Colonic mucosa (tissue), 4 donors: ENCODE measurements around the gene VAPA. TPM values are rescaled to one million over a fixed set of nuclear protein-coding genes. Genes with fewer than 3 reads are reported as not detected.

ENCODE experiments used
- DNase-seq: peaks from one replicate; pipeline ENCODE4 v3.0.0-alpha.2; 2020
- H3K27ac ChIP-seq: fragments of 200-600 bp; one replicate; pipeline ENCODE4 v1.8.0; 2021
- H3K27me3 ChIP-seq: fragments of 200-600 bp; one replicate; pipeline ENCODE4 v1.8.0; 2021
- H3K36me3 ChIP-seq: fragments of 200-600 bp; one replicate; pipeline ENCODE4 v1.8.0; 2021
- H3K4me1 ChIP-seq: fragments of 200-600 bp; one replicate; pipeline ENCODE4 v1.8.0; 2021; ENCODE audit warnings: mild to moderate bottlenecking
- H3K4me3 ChIP-seq: fragments of 200-600 bp; one replicate; pipeline ENCODE4 v1.8.0; 2021
- H3K9ac ChIP-seq, 2 donors: one replicate each; pipeline ENCODE4 v1.7.0; 2013; ENCODE audit warnings: control low read depth in 2 of 2, low read depth in 2 of 2, low read length in 2 of 2
- H3K9me3 ChIP-seq: fragments of 200-600 bp; one replicate; pipeline ENCODE4 v1.8.0; 2021
- CTCF ChIP-seq: fragments of 200-600 bp; IDR thresholded peaks from one replicate; pipeline ENCODE4 v1.8.0; 2022; ENCODE audit warnings: antibody characterized with exemption, mild to moderate bottlenecking
- intact Hi-C: fragments of 100-400 bp; cut with DNase I; formaldehyde crosslinking; loops from one replicate; pipeline ENCODE4 v1.14.1; 2022
- total RNA-seq, 2 donors: library from RNA; stranded (reverse); fragmentation: NEBNext Ultra II Directional in 1 of 2; extraction: Animal tissue kit (Norgen Biotek cat#: 25700) in 1 of 2; gene quantifications; one replicate each; pipeline ENCODE4 v1.2.1, GENCODE V29; 2021
- donor health status: healthy.
- donor health status: DM: no; HTN: no; CAD: no.
- donor health status: DM: no; HTN: no; CAD: no.

The VAPA gene
- total RNA-seq, 2 donors from 2014 or later = 224 to 295 TPM

DNA sequence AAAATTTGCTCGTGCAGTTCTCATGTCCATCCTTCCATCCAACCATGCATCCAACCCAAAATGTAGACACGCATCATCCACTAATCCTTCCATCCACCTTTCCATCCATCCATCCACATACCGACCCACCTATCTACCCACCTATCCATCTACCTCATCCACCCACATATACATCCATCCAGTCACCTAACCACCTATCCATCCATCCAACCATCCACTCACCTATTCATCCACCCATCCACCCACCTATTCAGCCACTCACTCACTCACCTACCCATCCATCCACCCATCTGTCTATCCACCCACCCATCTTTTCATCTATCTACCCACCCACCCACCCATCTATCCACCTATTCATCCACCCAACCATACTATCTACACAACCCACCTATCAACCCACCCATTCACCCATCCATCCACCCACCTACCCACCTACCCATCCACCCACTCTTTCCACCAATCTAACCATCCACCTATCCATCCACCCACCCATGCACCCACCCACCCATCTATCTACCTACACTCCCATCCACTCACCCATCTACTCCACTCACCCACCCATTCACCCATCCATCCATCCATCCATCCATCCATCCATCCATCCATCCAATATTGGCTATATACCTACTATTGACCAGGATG is 94.3 kb downstream of the VAPA start:
- Histone ChIP-seq H3K36me3 (no peaks in the 10 kb centered on the region), H3K4me3 (no peak overlapping the region), H3K9me3 (no peaks in the 10 kb centered on the region), H3K9ac (no peak overlapping the region), H3K27ac (no peak overlapping the region), H3K27me3 (no peaks in the 10 kb centered on the region), H3K4me1 (no peaks in the 10 kb centered on the region)
- TF ChIP-seq CTCF = no peak
- DNase-seq = no peak
- intact Hi-C loops = no loop called here

Other genes with a start within 250 kb of the VAPA start
- 10 to 100 TPM in 1 of 2 donors, 1 to 10 TPM in 1; 4.7 to 16.0 TPM for gene RAB31, start 205.7 kb upstream of the VAPA start, total RNA-seq
- gene TXNDC2, start 28.0 kb upstream of the VAPA start, total RNA-seq = not detected